ENCODE results near the gene SP140. TPM values are rescaled to one million over a fixed set of nuclear protein-coding genes. Genes with fewer than 3 reads are reported as not detected.

Gene SP140
- total and polyA plus RNA-seq, 2 of the 13 experiments (the other 11 are each of a cell fraction or from before 2014, with no cell fraction given), result 0.57 to 0.80 TPM

DNA sequence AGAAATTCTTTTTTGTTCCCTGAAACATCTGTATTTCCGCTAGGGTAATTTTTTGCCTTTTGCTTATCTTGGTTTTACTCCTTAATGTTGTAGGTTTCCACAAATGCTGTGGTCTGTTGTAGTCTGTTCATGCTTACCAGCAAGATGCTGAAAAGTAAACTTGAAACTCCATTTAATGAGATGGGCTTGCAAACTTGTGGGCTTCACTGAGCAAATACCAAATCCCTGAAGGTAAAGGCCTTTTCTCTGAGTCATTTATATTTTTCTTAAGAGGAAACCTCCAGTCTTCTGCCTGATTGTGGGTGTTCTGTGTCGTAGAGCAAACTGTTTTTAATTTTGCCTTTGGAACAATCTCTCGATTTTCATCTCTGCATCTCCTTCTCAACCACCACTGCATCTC is 9.3 kb downstream of the SP140 start:
- no TSS peak for BruUV-seq (replicated peaks)
- Histone ChIP-seq H3K4me2 (ENCODE audit: low read depth, low read length) (no peak overlapping the region), H3K9ac (ENCODE audit: insufficient read depth, low read depth, low read length) (no peak overlapping the region), H3K27ac (ENCODE audit: extremely low read length, insufficient read depth, low read length) (no peak overlapping the region), H3K27me3 (ENCODE audit: control insufficient read depth in 1 of 2, insufficient read depth in 2 of 2, low read length in 2 of 2) (peaks cover 0 to 3% of the 10 kb centered on the region in 2 experiments; a peak in 1 of 5 replicates), H2AFZ (ENCODE audit: low read length) (no peak overlapping the region), H4K20me1 (ENCODE audit: insufficient read depth, low read length) (no peaks in the 10 kb centered on the region), H3K4me1 (ENCODE audit: insufficient read depth, low read length) (no peaks in the 10 kb centered on the region), H3K79me2 (ENCODE audit: insufficient read depth, low read length) (no peaks in the 10 kb centered on the region), H3K4me3 (replicated peaks in 1 of 3; ENCODE audit: insufficient read depth in 1 of 3, low read depth in 2 of 3, low read length in 3 of 3) (no peak overlapping the region), H3K36me3 (replicated peaks in 1 of 2; ENCODE audit: control insufficient read depth in 1 of 2, insufficient read depth in 2 of 2, low read length in 2 of 2) (no peaks in the 10 kb centered on the region), H3K9me3 (ENCODE audit: low read length) (peaks cover 10% of the 10 kb centered on the region; the same call in 1 of the 2 replicates)
- ATAC-seq (no peak), DNase-seq (ENCODE audit: low spot score) (no peak), FAIRE-seq (no peak)
- in situ Hi-C loops (cut with HindIII; ENCODE audit: extremely low pct_ligation_motif_present, low pct_unique_long_range_greater_than_20kb), result no loop called here
- CTCF ChIA-PET (ENCODE audit: low intra/inter-chr PET ratio, low total read pairs), result no interaction called here
- intact Hi-C loops (cut with micrococcal nuclease; ENCODE audit: unreplicated experiment), result no loop called here
- POLR2A ChIA-PET, result no interaction called here
- WGBS (ENCODE audit: low lambda C conversion rate), result 15% methylated on average over 3 of the region's 3 CpGs
- TF ChIP-seq ZNF570 (CRISPR knock-in tag; IDR thresholded peaks at IDR 0.05; ENCODE audit: borderline replicate concordance) (no peak), POLR2G (IDR thresholded peaks at IDR 0.05; ENCODE audit: low read depth, low read length) (no peak)

DNA sequence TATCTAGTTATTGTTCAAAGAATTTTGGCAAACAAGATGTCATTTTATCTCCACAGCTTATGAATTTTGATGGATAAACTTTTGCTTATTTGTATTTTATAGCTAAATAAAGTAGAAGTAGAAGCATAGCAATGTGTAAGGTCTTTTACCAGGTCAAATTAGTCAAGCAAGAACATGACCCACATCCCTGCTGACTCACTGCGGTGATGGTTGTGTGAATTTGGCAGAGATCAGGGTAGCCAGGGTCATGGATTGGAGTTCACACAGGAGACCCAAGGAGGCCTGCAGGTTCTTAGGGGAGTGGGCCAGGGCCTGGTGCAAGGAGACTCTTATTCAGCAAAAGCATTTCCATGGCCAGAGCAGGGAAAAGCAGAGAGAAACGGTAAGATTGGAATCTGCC is 18.7 kb downstream of the SP140 start:
- DNase-seq (ENCODE audit: low spot score) (no peak), FAIRE-seq (no peak), ATAC-seq (no peak)
- no peak overlapping the region for H3K27ac ChIP-seq (ENCODE audit: extremely low read length, insufficient read depth, low read length)
- H3K4me2 ChIP-seq (ENCODE audit: low read depth, low read length), result no peak overlapping the region
- TF ChIP-seq HDAC6 (IDR thresholded peaks at IDR 0.05; ENCODE audit: low read depth, low read length) (no peak), JUNB (CRISPR knock-in tag; IDR thresholded peaks at IDR 0.05; ENCODE audit: borderline replicate concordance) (no peak), RFX1 (IDR thresholded peaks at IDR 0.05) (no peak), ZNF251 (CRISPR knock-in tag; IDR thresholded peaks at IDR 0.05) (no peak), ARHGAP35 (CRISPR knock-in tag; IDR thresholded peaks at IDR 0.05; ENCODE audit: borderline replicate concordance) (no peak), ZNF274 (CRISPR knock-in tag; IDR thresholded peaks at IDR 0.05) (no peak), ZNF296 (CRISPR knock-in tag; conservative IDR thresholded peaks at IDR 0.05) (no peak)
- TF ChIP-seq, protein P1, sequence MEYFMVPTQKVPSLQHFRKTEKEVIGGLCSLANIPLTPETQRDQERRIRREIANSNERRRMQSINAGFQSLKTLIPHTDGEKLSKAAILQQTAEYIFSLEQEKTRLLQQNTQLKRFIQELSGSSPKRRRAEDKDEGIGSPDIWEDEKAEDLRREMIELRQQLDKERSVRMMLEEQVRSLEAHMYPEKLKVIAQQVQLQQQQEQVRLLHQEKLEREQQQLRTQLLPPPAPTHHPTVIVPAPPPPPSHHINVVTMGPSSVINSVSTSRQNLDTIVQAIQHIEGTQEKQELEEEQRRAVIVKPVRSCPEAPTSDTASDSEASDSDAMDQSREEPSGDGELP (IDR thresholded peaks at IDR 0.05; ENCODE audit: borderline replicate concordance, low read depth), result no peak
- TF ChIP-seq, protein P2, sequence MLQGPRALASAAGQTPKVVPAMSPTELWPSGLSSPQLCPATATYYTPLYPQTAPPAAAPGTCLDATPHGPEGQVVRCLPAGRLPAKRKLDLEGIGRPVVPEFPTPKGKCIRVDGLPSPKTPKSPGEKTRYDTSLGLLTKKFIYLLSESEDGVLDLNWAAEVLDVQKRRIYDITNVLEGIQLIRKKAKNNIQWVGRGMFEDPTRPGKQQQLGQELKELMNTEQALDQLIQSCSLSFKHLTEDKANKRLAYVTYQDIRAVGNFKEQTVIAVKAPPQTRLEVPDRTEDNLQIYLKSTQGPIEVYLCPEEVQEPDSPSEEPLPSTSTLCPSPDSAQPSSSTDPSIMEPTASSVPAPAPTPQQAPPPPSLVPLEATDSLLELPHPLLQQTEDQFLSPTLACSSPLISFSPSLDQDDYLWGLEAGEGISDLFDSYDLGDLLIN (CRISPR knock-in tag; IDR thresholded peaks at IDR 0.05; ENCODE audit: borderline replicate concordance), result no peak
- peaks cover 0 to 10% of the 10 kb centered on the region in 2 experiments; a peak in 2 of 5 replicates for H3K27me3 ChIP-seq (ENCODE audit: control insufficient read depth in 1 of 2, insufficient read depth in 2 of 2, low read length in 2 of 2)
- no peaks in the 10 kb centered on the region for H3K36me3 ChIP-seq (replicated peaks in 1 of 2; ENCODE audit: control insufficient read depth in 1 of 2, insufficient read depth in 2 of 2, low read length in 2 of 2)
- H3K9ac ChIP-seq (ENCODE audit: insufficient read depth, low read depth, low read length), result no peak overlapping the region
- in situ Hi-C loops (cut with HindIII; ENCODE audit: extremely low pct_ligation_motif_present, low pct_unique_long_range_greater_than_20kb), result no loop called here
- no peaks in the 10 kb centered on the region for H3K79me2 ChIP-seq (ENCODE audit: insufficient read depth, low read length)
- no peaks in the 10 kb centered on the region for H4K20me1 ChIP-seq (ENCODE audit: insufficient read depth, low read length)
- 20% methylated on average over 2 of the region's 2 CpGs for WGBS (ENCODE audit: low lambda C conversion rate)
- POLR2A ChIA-PET, result no interaction called here
- CTCF ChIA-PET (ENCODE audit: low intra/inter-chr PET ratio, low total read pairs), result no interaction called here
- no peaks in the 10 kb centered on the region for H3K9me3 ChIP-seq (ENCODE audit: low read length)
- no peaks in the 10 kb centered on the region for H3K4me1 ChIP-seq (ENCODE audit: insufficient read depth, low read length)
- H2AFZ ChIP-seq (ENCODE audit: low read length), result no peak overlapping the region
- H3K4me3 ChIP-seq (replicated peaks in 1 of 3; ENCODE audit: insufficient read depth in 1 of 3, low read depth in 2 of 3, low read length in 3 of 3), result no peak overlapping the region
- BruUV-seq (replicated peaks), result no TSS peak
- intact Hi-C loops (cut with micrococcal nuclease; ENCODE audit: unreplicated experiment), result no loop called here
